ENCODE data around the gene SBNO2.
"Not testable (repeated sequence)": the region's sequence is repeated elsewhere in the genome, so short reads cannot be mapped to it uniquely, and the experiment has no call there.

Gene SBNO2

GRCh38 chr19:1208830-1209229 lies 34.8 kb upstream of the SBNO2 start:
- DNase-seq = peak; percentile 82

GRCh38 chr19:1206864-1207450 lies 32.9 kb upstream of the SBNO2 start:
- DNase-seq = no peak

GRCh38 chr19:1206150-1206863 lies 32.2 kb upstream of the SBNO2 start:
- no peak for DNase-seq

- DNase-seq = peak; percentile 96
These were observed 31.3 kb upstream of the SBNO2 start, which contains the start of gene STK11 for GRCh38 chr19:1205114-1206099. STK11 (plus strand) TSS chr19:1205778; CDS start chr19:1206914, 1,136 bp downstream.

GRCh38 chr19:1200614-1201013 lies 26.5 kb upstream of the SBNO2 start:
- DNase-seq = not testable (repeated sequence)

GRCh38 chr19:1199531-1199930 lies 25.5 kb upstream of the SBNO2 start:
- DNase-seq = no peak

- DNase-seq = no peak
These were observed 15.4 kb upstream of the SBNO2 start for GRCh38 chr19:1189419-1189818.

GRCh38 chr19:1183543-1184172 lies 9.6 kb upstream of the SBNO2 start:
- DNase-seq = no peak

GRCh38 chr19:1182727-1183126 lies 8.7 kb upstream of the SBNO2 start:
- no peak for DNase-seq

- DNase-seq = no peak
These were observed 8.0 kb upstream of the SBNO2 start for GRCh38 chr19:1182068-1182467.

- DNase-seq = no peak
These were observed 7.5 kb upstream of the SBNO2 start for GRCh38 chr19:1181606-1182005.

- DNase-seq = no peak
These were observed 3.5 kb upstream of the SBNO2 start for GRCh38 chr19:1177322-1178114.

GRCh38 chr19:1173159-1173844 lies 766 bp downstream of the SBNO2 start:
- peak; percentile 13 for DNase-seq

GRCh38 chr19:1172353-1173158 lies 1.5 kb downstream of the SBNO2 start:
- no peak for DNase-seq

- DNase-seq = no peak
These were observed 2.2 kb downstream of the SBNO2 start for GRCh38 chr19:1171755-1172352.

- no peak for DNase-seq
These were observed 2.9 kb downstream of the SBNO2 start for GRCh38 chr19:1170938-1171754.

GRCh38 chr19:1169921-1170885 lies 3.9 kb downstream of the SBNO2 start:
- no peak for DNase-seq

GRCh38 chr19:1169411-1169791 lies 4.7 kb downstream of the SBNO2 start:
- no peak for DNase-seq

All from hematopoietic multipotent progenitor cell treated with erythropoietin and hydrocortisone succinate and interleukin-3 and kit ligand, for 8 days (in vitro differentiated cells).